NB4 (cell line): ENCODE results near the gene SPRY2.
A peak's percentile ranks its signal among the peaks of the same experiment; 100 is the strongest.

Experiments
- DNase-seq: peaks from one replicate; pipeline ENCODE4 v3.0.0; 2010; ENCODE audit warnings: low read depth
- H3K4me3 ChIP-seq: one replicate; pipeline ENCODE4 v1.5.1; 2011; ENCODE audit warnings: mild to moderate bottlenecking, low read depth, low read length, moderate library complexity
- CTCF ChIP-seq: IDR thresholded peaks from one replicate; pipeline ENCODE4 v1.5.1; 2012; ENCODE audit warnings: low read depth, low read length
- MAX ChIP-seq: IDR thresholded peaks from 2 replicates; pipeline ENCODE4 v1.6.1; 2011; ENCODE audit warnings: low read depth, low read length
- MYC ChIP-seq: IDR thresholded peaks from 2 replicates; pipeline ENCODE4 v1.6.1; 2011; ENCODE audit warnings: low read depth, low read length
- POLR2A ChIP-seq: IDR thresholded peaks from 2 replicates; pipeline ENCODE4 v1.6.1; 2011; ENCODE audit warnings: mild to moderate bottlenecking; ENCODE audit not compliant: insufficient read length; ENCODE audit errors: extremely low read depth

The SPRY2 gene

GRCh38 chr13:80386002-80386401 lies 45.1 kb upstream of the SPRY2 start:
- TF ChIP-seq MYC (no peak), POLR2A (no peak), MAX (no peak), CTCF (no peak)
- DNase-seq: peak; percentile 13
- no peak overlapping the region for H3K4me3 ChIP-seq

- H3K4me3 ChIP-seq: no peak overlapping the region
- TF ChIP-seq MYC (no peak), POLR2A (no peak), CTCF (no peak), MAX (no peak)
- DNase-seq: no peak
Observed at GRCh38 chr13:80382576-80382975, 41.6 kb upstream of the SPRY2 start.

- no peak overlapping the region for H3K4me3 ChIP-seq
- TF ChIP-seq POLR2A: no peak
- TF ChIP-seq MYC: no peak
- no peak for TF ChIP-seq MAX
- TF ChIP-seq CTCF: no peak
- no peak for DNase-seq
Observed at GRCh38 chr13:80379245-80379644, 38.3 kb upstream of the SPRY2 start.

- H3K4me3 ChIP-seq: no peak overlapping the region
- DNase-seq: no peak
- no peak for TF ChIP-seq POLR2A
- no peak for TF ChIP-seq MAX
- TF ChIP-seq CTCF: no peak
Observed at GRCh38 chr13:80376554-80376953, 35.6 kb upstream of the SPRY2 start.

GRCh38 chr13:80374901-80375300 lies 34.0 kb upstream of the SPRY2 start:
- TF ChIP-seq MAX (no peak), MYC (no peak), POLR2A (no peak), CTCF (no peak)

GRCh38 chr13:80374444-80374843 lies 33.5 kb upstream of the SPRY2 start:
- DNase-seq: no peak
- TF ChIP-seq CTCF (no peak), MAX (no peak), POLR2A (no peak)
- no peak overlapping the region for H3K4me3 ChIP-seq

More at GRCh38 chr13:80374901-80375300, 34.0 kb upstream of the SPRY2 start:
- DNase-seq: no peak
- no peak overlapping the region for H3K4me3 ChIP-seq
